ENCODE results near the gene GNB5.

- TF ChIP-seq POLR2AphosphoS5 (IDR thresholded peaks at IDR 0.05; ENCODE audit: low read depth) (no peak), CTCF (IDR thresholded peaks at IDR 0.05; ENCODE audit: insufficient read depth, low read length) (no peak), REST (IDR thresholded peaks at IDR 0.05; ENCODE audit: insufficient replicate concordance, low read depth) (no peak), GABPA (IDR thresholded peaks at IDR 0.05; ENCODE audit: low read depth) (no peak)
Measured at GRCh38 chr15:52214553-52214952, 23.4 kb upstream of the GNB5 start.

Data from HL-60 (cell line).